ENCODE measurements around the gene GALNT9. TPM values are rescaled to one million over a fixed set of nuclear protein-coding genes. Genes with fewer than 3 reads are reported as not detected.
"Not testable (repeated sequence)": the region's sequence is repeated elsewhere in the genome, so short reads cannot be mapped to it uniquely, and the experiment has no call there.

Gene GALNT9
- total and polyA plus RNA-seq, 2 experiments from 2014 or later, result 0.33 to 1.4 TPM

DNA sequence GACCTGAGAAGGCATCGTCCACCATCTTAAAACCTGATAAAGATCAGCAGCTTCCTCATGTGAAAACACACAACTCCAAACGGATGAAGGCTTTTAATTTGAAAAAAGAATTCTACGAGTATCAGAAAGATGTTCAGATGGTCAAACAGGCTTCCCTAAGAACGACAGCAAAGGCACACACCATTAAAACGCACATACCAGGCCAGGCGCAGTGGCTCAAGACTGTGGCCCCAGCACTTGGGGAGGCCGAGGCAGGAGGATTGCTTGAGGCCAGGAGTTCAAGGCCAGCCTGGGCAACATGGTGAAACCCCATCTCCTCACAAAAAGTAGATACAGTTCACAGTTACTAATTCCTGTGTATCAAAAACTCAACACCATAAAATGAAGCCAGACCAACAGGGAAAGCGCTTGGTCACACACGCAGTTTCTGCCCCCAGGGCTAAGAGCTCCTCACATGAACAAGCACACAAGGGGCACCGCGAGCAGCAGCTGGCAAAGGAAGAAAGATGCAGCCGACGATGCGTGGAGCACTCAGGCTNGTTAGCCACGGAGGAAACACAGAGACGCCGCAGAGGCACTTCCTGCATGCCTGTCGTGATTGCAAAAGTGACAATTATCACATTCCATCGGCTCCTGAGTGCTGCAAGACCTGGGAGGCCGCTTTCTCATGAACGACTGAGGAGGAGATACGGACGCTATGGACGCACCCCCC is 107.1 kb downstream of the GALNT9 start:
- TF ChIP-seq EZH2phosphoT487 (IDR thresholded peaks at IDR 0.05; ENCODE audit: insufficient read depth, low read depth) (no peak), EZH2 (IDR thresholded peaks at IDR 0.05; ENCODE audit: insufficient read depth, poor library complexity, severe bottlenecking) (no peak)
- H4K20me1 ChIP-seq (ENCODE audit: insufficient read depth), result no peaks in the 10 kb centered on the region
- no peaks in the 10 kb centered on the region for H3K36me3 ChIP-seq (ENCODE audit: low read depth)
- peak; percentile 56 for DNase-seq
- 16 to 19% methylated on average over 19 to 24 of the region's 24 CpGs for WGBS, 2 experiments (ENCODE audit: low coverage in 1 of 2, low lambda C conversion rate in 2 of 2, missing lambda C conversion rate in 2 of 2)
- H3K4me3 ChIP-seq, result no peak overlapping the region
- H3K9me2 ChIP-seq (ENCODE audit: insufficient read depth), result no peaks in the 10 kb centered on the region
- no peak overlapping the region for H3K9ac ChIP-seq
- H3K4me2 ChIP-seq (ENCODE audit: unreplicated experiment), result no peak overlapping the region
- peaks cover 12% of the 10 kb centered on the region; the same call in 1 of the 2 replicates for H3K27me3 ChIP-seq (replicated peaks; ENCODE audit: insufficient read depth)
- no peaks in the 10 kb centered on the region for H3F3A ChIP-seq (ENCODE audit: insufficient read depth)
- H3K9me3 ChIP-seq (ENCODE audit: low read depth), result no peaks in the 10 kb centered on the region
- no peaks in the 10 kb centered on the region for H3K79me2 ChIP-seq (ENCODE audit: insufficient read depth)
- H2AFZ ChIP-seq, result no peak overlapping the region
- H3K4me1 ChIP-seq (ENCODE audit: insufficient read depth), result no peaks in the 10 kb centered on the region
- in situ Hi-C loops (cut with MboI), result no loop called here
- no peak overlapping the region for H3K27ac ChIP-seq

GRCh38 chr12:132219761-132220160 is 109.6 kb downstream of the GALNT9 start:
- H3K36me3 ChIP-seq (ENCODE audit: low read depth); H3K4me1 ChIP-seq (ENCODE audit: insufficient read depth); H4K20me1 ChIP-seq (ENCODE audit: insufficient read depth); H3K4me2 ChIP-seq (ENCODE audit: unreplicated experiment); H2AFZ ChIP-seq; H3K9me3 ChIP-seq (ENCODE audit: low read depth); H3K4me3 ChIP-seq; H3K79me2 ChIP-seq (ENCODE audit: insufficient read depth); DNase-seq; H3K9ac ChIP-seq; H3F3A ChIP-seq (ENCODE audit: insufficient read depth); H3K27ac ChIP-seq; in situ Hi-C loops (cut with MboI); H3K9me2 ChIP-seq (ENCODE audit: insufficient read depth): not testable (repeated sequence)
- 54 to 59% methylated on average over 5 to 8 of the region's 12 CpGs for WGBS, 2 experiments (ENCODE audit: low coverage in 1 of 2, low lambda C conversion rate in 2 of 2, missing lambda C conversion rate in 2 of 2)
- peaks cover 21% of the 10 kb centered on the region for H3K27me3 ChIP-seq (replicated peaks; ENCODE audit: insufficient read depth)

GRCh38 chr12:132219323-132219722 is 110.1 kb downstream of the GALNT9 start:
- 53 to 65% methylated on average over 14 to 16 of the region's 16 CpGs for WGBS, 2 experiments (ENCODE audit: low coverage in 1 of 2, low lambda C conversion rate in 2 of 2, missing lambda C conversion rate in 2 of 2)
- no peak for DNase-seq
- Histone ChIP-seq H2AFZ (no peak overlapping the region), H3K27me3 (replicated peaks; ENCODE audit: insufficient read depth) (peaks cover 25% of the 10 kb centered on the region), H3K4me1 (ENCODE audit: insufficient read depth) (no peaks in the 10 kb centered on the region), H3K4me2 (ENCODE audit: unreplicated experiment) (no peak overlapping the region), H3K9me2 (ENCODE audit: insufficient read depth) (no peaks in the 10 kb centered on the region), H3K27ac (no peak overlapping the region), H3K9ac (no peak overlapping the region), H3K36me3 (ENCODE audit: low read depth) (no peaks in the 10 kb centered on the region), H3K9me3 (ENCODE audit: low read depth) (no peaks in the 10 kb centered on the region), H3F3A (ENCODE audit: insufficient read depth) (no peaks in the 10 kb centered on the region), H3K4me3 (no peak overlapping the region), H3K79me2 (ENCODE audit: insufficient read depth) (no peaks in the 10 kb centered on the region), H4K20me1 (ENCODE audit: insufficient read depth) (no peaks in the 10 kb centered on the region)
- TF ChIP-seq EZH2 (IDR thresholded peaks at IDR 0.05; ENCODE audit: insufficient read depth, poor library complexity, severe bottlenecking) (no peak), EZH2phosphoT487 (IDR thresholded peaks at IDR 0.05; ENCODE audit: insufficient read depth, low read depth) (no peak)
- in situ Hi-C loops (cut with MboI), result no loop called here

DNA sequence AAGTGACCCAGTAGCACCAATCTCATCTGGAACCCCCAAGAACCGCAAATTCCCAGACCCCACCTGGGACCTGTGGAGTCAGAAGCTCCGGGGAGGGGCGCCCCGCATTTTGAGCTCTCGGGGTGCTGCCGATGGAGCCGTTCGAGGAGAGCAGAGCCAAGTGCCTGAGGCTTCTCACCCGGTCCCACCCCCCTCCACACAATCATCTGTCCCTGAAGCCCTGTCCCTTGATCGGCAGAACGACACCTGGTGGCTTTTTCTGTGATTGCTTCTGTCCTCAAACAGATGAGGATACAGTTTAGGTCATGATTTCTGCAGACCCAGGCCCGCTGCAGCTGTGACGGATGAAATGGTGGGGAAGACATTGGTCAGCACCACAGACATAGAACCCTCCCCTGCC is 110.5 kb downstream of the GALNT9 start:
- in situ Hi-C loops (cut with MboI), result no loop called here
- no peak for TF ChIP-seq EZH2phosphoT487 (IDR thresholded peaks at IDR 0.05; ENCODE audit: insufficient read depth, low read depth)
- TF ChIP-seq EZH2 (IDR thresholded peaks at IDR 0.05; ENCODE audit: insufficient read depth, poor library complexity, severe bottlenecking), result no peak
- 30 to 33% methylated on average over 13 of the region's 13 CpGs for WGBS, 2 experiments (ENCODE audit: low coverage in 1 of 2, low lambda C conversion rate in 2 of 2, missing lambda C conversion rate in 2 of 2)
- Histone ChIP-seq H3K9ac (no peak overlapping the region), H3K36me3 (ENCODE audit: low read depth) (no peaks in the 10 kb centered on the region), H3K4me3 (no peak overlapping the region), H4K20me1 (ENCODE audit: insufficient read depth) (no peaks in the 10 kb centered on the region), H3F3A (ENCODE audit: insufficient read depth) (no peaks in the 10 kb centered on the region), H3K9me3 (ENCODE audit: low read depth) (no peaks in the 10 kb centered on the region), H3K4me2 (ENCODE audit: unreplicated experiment) (no peak overlapping the region), H3K27me3 (replicated peaks; ENCODE audit: insufficient read depth) (peaks cover 28% of the 10 kb centered on the region), H3K9me2 (ENCODE audit: insufficient read depth) (no peaks in the 10 kb centered on the region), H3K27ac (no peak overlapping the region), H2AFZ (no peak overlapping the region), H3K79me2 (ENCODE audit: insufficient read depth) (no peaks in the 10 kb centered on the region), H3K4me1 (ENCODE audit: insufficient read depth) (no peaks in the 10 kb centered on the region)
- no peak for DNase-seq

DNA sequence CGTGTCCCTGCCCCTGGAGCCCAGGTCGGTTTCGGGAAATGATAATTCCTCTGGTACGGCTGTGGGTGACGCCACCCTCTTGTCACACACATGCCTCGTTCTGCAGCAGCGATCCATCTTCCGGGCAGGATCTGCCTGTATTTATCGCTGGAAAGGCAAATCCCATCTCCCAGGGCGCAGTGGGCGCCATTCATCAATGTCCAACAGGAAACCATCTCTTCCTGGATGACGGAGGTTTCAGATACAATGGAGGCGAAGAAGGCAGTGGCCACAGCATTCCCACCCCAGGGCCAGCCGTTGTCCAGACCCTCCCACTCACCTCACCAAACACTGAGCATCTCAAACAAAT is 110.9 kb downstream of the GALNT9 start:
- in situ Hi-C loops (cut with MboI), result no loop called here

More for the DNA sequence above, 110.9 kb downstream of the GALNT9 start:
- no peaks in the 10 kb centered on the region for H3K9me2 ChIP-seq (ENCODE audit: insufficient read depth)
- H2AFZ ChIP-seq, result no peak overlapping the region
- no peaks in the 10 kb centered on the region for H3K36me3 ChIP-seq (ENCODE audit: low read depth)
- no peaks in the 10 kb centered on the region for H3F3A ChIP-seq (ENCODE audit: insufficient read depth)
- no peaks in the 10 kb centered on the region for H4K20me1 ChIP-seq (ENCODE audit: insufficient read depth)
- H3K4me2 ChIP-seq (ENCODE audit: unreplicated experiment), result no peak overlapping the region
- H3K27ac ChIP-seq, result no peak overlapping the region
- H3K27me3 ChIP-seq (replicated peaks; ENCODE audit: insufficient read depth), result peaks cover 28% of the 10 kb centered on the region
- H3K79me2 ChIP-seq (ENCODE audit: insufficient read depth), result no peaks in the 10 kb centered on the region
- H3K9me3 ChIP-seq (ENCODE audit: low read depth), result no peaks in the 10 kb centered on the region
- H3K4me3 ChIP-seq, result no peak overlapping the region
- TF ChIP-seq EZH2phosphoT487 (IDR thresholded peaks at IDR 0.05; ENCODE audit: insufficient read depth, low read depth), result no peak
- no peak for TF ChIP-seq EZH2 (IDR thresholded peaks at IDR 0.05; ENCODE audit: insufficient read depth, poor library complexity, severe bottlenecking)
- WGBS, 2 experiments (ENCODE audit: low coverage in 1 of 2, low lambda C conversion rate in 2 of 2, missing lambda C conversion rate in 2 of 2), result 59% methylated on average over 14 of the region's 14 CpGs
- no peak overlapping the region for H3K9ac ChIP-seq
- no peak for DNase-seq
- no peaks in the 10 kb centered on the region for H3K4me1 ChIP-seq (ENCODE audit: insufficient read depth)
